GM21515 (cell line): Measurements from ENCODE around the gene SNX30.

Source experiments
- ATAC-seq: cut with Tn5 transposase; IDR thresholded peaks from one replicate; pipeline ENCODE4 v1.9.1; 2021; ENCODE audit not compliant: unreplicated experiment

The SNX30 gene

GRCh38 chr9:112782218-112782617 is 31.7 kb downstream of the SNX30 start:
- no peak for ATAC-seq

GRCh38 chr9:112783551-112783954 is 33.0 kb downstream of the SNX30 start:
- no peak for ATAC-seq

- ATAC-seq = no peak
These were observed 33.6 kb downstream of the SNX30 start for GRCh38 chr9:112784020-112784785.

DNA sequence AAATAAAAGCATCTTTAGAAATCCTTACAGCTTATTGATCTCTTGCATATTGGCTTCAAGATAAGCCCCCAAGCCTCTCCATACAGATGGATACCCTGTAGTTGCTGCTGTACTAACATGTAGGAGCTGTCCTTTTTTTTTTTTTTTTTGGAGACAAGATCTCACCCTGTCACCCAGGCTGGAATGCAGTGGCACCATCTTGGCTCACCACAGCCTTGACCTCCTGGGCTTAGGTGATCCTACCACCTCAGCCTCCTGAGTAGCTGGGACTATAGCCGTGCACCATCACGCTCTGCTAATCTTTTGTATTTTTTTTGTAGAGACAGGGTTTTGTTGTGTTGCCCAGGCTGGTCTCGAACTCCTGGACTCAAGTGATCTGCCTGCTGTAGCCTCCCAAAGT is 35.4 kb downstream of the SNX30 start:
- no peak for ATAC-seq

GRCh38 chr9:112786829-112787520 is 36.4 kb downstream of the SNX30 start:
- no peak for ATAC-seq

DNA sequence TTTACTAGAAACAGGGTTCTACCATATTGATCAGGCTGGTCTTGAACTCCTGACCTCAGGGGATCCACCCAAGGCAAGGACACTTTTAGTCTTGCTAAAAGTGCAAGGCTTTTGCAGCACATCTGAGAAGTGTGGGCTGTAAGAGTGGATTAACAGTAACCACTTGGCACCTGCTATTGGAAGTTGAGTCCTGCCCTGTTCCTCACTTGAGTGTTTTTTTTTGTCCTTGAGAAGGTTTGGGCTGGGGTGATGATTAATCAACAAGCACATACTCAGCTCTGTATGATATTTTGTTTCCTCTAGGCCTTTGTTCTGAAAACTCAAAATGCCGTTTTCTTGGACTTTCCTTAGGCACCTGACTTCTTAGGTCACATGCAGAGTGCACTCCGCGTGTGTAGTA is 37.4 kb downstream of the SNX30 start:
- ATAC-seq = no peak

DNA sequence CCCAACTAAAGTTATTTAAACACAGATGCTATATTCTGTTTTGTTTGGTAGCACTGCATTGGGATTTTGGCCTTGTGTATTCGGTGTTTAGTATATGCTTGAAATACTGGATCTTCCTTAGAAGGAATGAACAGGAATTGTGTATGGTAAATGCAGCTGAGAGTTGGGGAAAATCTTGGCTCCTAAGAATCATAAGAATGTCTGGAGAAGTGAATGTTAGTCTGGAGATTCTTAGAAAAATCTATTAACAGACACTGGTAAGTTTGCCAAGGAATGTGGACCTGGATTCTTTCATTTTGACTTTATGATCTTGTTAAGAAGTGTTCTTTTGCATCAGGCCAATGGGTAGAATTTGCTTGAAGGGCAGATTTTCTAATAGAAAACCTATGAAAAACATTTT is 38.9 kb downstream of the SNX30 start:
- no peak for ATAC-seq

- ATAC-seq = no peak
These were observed 39.6 kb downstream of the SNX30 start for GRCh38 chr9:112789891-112790774.

GRCh38 chr9:112792670-112793069 is 42.1 kb downstream of the SNX30 start:
- no peak for ATAC-seq

GRCh38 chr9:112793213-112793810 is 42.8 kb downstream of the SNX30 start:
- ATAC-seq = peak; percentile 72

DNA sequence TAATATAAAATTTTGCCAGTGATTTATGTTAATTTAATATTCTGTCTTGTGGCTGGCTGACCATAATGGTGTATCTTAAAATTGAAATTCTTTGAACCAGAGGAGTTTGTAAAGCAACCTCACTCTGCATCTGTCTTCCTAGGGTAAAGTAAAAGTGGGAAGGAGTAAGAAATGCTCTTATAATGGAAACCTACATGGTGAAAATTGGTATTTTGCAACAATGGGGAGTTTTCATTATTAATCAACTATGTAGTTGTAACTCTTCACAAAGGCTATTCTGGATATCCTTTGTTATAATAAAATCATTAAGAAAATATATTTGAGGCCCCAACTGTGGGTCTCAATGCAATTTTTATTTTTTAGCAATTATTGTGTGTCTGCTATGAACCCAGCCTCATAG is 44.2 kb downstream of the SNX30 start:
- no peak for ATAC-seq

DNA sequence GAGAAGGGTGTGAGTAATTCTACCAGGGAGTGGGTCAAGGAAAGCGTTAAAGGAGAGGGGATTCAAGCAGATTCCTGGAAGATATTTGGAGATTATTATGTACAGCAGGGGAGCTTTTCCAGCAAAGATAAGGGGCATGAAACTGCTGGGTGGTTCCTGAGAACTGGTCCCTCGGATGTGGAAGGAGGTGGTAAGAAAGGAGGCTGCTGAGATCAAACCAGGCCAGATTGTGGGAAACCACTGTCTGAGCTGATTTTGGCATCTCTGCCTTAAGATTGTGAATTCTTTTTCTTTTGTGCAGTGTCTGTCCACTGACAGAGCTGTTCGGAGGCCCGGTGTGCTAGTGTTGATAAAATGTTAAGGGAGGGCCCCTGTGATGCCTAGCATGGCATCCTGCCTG is 45.4 kb downstream of the SNX30 start:
- ATAC-seq = no peak

DNA sequence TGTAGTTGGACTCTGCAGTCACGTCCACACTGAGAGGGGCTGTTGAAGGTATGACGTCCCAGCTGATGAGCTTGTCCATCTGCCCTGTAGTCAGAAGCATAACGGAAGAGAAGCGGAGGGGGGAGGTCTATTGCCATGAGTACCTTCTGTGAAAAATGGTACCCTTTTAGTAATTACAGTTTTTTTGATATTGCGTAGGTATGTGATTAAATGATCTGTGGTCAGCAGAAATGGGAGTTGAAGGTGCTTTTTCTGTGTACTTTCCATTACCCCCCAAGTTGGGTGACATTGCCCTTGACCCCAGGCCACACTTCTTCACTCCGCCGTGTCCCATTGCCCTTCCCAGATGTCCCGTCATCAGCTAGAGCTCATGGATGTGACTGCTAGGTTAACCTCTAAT is 45.9 kb downstream of the SNX30 start:
- ATAC-seq = no peak

DNA sequence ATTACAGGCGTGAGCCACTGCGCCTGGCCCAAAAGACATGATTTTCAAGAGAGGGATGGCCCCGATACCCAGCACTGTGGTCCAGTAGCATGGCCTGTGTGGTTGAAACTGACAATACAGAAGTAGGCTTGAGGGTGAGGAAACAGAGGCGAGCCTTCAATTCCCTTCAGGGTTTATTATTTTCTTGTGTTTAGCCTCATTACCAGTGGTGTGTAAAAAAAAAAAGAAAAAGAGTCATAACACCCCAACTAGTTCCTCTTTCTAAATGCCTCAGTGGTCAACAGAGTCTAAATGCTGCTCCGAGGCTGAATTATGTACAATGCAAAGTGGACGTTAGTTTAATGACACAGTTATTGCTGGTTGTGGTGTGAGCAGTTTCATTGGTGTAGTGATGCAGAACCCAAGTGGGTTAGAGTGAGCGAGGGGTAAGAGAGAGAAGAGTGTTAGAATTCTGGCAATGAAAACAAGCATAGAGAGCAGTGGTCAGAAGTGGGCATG is 58.8 kb downstream of the SNX30 start:
- ATAC-seq = peak; percentile 99

GRCh38 chr9:112809906-112810305 is 59.3 kb downstream of the SNX30 start:
- no peak for ATAC-seq

GRCh38 chr9:112810696-112811490 is 60.3 kb downstream of the SNX30 start:
- no peak for ATAC-seq

- no peak for ATAC-seq
These were observed 61.0 kb downstream of the SNX30 start for GRCh38 chr9:112811518-112811917.

DNA sequence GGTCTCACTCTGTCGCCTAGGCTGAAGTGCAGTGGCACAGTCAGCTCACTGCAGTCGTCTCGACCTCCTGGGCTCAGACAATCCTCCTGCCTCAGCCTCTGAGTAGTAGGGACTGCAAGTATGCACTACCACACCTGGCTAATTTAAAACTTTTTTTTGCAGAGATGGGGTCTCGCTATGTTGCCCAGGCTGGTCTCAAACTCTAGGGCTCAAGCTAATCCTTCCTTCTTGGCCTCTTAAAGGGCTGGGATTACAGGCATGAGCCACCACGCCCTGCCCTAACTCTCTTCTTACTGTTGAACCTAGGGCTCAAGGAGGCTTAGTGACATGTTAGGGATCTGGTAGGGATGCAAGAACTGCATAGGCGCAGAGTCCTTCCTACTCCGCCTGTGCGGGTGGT is 65.3 kb downstream of the SNX30 start:
- no peak for ATAC-seq

GRCh38 chr9:112817860-112818203 is 67.3 kb downstream of the SNX30 start:
- no peak for ATAC-seq
